DLD1 (cell line): ENCODE data around the gene NSUN7.

ENCODE experiments used
- in situ Hi-C: cut with HindIII; loops from 2 replicates; pipeline ENCODE4 v1.10.0; 2017; ENCODE audit warnings: low sequenced_read_pairs

NSUN7 gene

GRCh38 chr4:40736910-40737309 is 12.8 kb upstream of the NSUN7 start:
- in situ Hi-C loops = no loop called here

DNA sequence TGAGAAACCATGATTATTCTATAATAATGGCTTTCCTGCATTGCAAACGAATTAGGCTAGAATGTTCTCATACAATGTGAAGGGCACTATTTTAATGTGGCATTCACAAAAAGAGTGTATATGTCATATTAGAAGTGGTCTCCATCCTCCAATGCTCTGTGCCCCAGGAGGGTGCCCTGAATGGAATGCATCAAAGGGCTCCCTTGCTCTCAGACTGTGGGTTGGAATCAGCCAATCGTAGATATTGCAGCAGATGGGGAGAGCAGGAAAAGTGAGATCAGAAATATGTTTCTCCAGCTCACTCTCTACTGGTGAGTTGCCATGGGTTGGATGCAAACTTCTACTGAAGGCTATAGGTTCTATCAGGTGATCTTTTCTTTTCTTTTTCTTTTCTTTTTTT is 11.9 kb upstream of the NSUN7 start:
- in situ Hi-C loops = no loop called here

DNA sequence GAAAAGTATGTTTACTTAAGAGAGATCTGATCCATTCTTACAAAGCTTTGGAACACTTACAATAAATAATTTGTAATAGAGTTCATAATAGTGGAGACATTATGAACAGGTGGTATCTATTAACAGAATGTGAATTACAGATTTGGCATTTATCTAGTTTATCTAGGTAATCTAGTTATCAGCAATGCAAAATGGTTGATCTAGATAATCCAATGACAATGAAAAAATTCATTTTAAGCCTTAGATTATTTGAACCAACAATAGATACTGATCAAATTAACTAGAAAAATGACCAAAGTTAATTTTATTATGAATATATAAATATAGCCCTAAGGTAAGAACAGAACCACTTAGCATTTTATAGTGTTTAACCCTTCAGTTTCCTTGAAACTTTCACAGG is 10.4 kb upstream of the NSUN7 start:
- in situ Hi-C loops = no loop called here

DNA sequence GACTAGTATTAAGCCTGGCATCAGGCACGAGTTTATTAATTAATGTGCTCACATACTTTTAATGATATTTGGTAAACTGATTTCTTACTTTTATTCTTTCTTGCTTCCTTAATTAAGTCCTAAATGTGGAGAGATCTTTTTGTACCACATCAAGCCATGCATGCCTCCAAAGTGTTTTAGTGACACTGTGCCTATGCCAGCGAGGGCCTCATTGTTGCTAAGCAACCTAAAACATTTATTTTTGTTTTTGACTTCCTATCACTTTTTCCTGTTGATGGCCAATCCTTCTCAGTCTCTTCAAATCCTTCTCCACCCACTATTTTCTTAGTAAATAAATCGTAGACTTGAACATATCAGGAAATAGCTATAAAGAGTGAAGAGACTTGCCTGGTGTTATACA is 5.5 kb upstream of the NSUN7 start:
- in situ Hi-C loops = no loop called here

DNA sequence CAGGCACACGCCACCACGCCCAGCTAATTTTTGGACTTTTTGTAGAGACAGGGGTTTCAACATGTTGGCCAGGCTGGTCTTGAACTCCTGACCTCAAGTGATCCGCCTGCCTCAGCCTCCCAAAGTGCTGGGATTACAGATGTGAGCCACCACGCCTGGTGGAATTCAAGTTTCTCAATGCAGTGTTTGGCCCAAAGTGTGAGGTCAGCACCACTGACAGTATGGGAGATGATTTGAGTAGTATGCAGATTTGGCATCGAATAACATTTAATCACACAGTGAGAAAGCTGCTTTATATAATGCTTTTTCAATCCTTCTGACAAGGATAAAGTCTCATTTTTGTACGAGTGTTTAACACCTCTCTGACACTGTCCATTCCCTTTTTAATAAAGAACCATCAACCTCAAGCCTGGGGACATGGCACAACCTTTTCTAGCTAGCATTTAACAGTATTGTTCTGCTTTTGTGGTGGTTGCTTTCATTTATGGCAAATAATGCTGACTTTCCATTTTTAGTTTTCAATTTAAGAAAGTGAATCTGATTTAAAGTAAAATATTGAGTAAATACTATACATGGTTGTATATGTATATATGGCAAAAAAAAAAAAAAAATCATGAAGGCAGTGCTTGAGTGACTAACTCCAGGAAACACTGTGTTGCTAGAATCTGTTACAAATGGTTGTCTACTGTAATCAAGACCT is 4.3 kb upstream of the NSUN7 start:
- in situ Hi-C loops = no loop called here

DNA sequence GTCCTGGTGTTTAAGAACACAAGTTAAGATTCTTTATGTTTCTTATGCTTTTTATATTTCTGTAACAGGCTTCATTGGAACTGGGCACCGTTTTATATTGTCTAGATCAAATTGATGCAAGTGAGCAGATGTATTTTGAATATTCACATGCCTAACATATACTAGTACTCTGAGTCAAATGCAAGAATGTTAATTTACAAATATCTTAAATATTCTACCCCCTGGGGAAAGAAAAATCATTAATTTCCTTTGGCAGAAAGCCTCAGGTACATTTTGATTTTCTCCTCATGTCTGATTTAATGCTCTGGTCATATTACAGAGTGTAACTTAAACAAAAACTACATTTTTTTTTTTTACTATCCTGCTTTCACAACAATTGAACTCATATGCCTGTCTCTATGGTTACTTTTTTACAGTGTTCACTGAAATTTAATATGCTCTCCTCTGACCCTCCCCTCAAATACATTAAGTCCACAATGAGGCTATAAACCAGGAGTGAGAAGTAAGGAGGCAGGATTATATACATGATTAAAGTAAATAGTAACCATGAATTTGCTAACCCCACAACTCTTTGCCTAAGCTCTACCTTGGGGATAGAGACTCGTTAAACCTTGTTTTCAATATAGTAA is 2.4 kb upstream of the NSUN7 start:
- in situ Hi-C loops = no loop called here

DNA sequence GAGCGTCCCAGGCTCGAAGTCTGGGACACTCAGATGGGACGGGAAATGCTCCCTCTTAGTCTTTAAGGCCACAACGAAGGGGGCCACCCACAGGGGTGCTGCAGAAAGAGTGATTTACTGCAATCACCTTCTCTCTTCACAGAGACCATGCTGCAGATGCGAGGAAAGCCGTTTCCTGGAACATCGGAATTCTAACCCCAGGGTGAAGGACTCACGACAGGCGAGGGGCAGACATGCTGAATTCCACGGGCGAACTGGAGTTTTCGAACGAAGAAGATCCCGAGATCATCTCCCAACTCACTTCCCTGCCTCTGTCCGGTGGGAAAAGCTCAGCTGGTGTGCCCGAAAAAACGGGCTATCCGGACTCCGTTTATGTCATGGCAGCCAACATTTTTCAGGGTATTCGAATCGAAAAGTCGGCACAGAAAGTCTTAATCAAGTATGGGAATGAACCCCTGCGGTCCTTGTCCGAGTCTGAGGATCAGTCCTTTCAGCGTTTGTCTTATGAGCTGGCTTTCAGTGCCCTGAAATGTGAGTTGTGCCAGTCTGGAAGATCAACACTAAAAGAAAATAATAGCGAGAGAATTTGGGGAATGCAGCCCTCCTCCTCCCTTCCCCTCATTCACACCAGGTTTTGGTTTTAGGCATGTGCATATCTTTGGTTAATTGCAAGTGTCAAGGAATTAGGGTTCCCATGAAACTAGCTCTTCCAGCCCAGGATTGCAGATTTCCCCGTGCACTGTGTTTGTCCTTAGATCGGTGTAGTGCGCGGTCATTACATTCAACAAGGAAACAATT is 905 bp downstream of the NSUN7 start:
- in situ Hi-C loops = no loop called here

DNA sequence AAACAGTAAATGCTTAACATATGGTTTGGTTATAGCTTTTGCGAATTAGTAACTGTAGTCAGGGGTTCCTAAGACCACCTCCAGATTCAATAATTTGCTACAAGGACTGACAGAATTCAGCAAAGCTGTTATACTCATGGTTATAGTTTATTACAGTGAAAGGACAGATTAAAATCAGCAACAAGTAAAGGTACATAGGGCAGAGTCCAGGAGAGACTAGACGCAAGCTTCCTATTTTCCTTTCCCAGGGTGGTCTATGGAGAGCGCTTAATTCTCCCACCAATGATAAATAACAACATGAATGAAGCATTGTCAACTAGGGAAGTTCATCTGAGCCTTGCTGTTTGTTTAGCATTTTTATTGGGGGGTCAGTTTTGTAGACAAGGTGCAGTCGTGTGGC is 5.9 kb downstream of the NSUN7 start:
- in situ Hi-C loops = no loop called here

DNA sequence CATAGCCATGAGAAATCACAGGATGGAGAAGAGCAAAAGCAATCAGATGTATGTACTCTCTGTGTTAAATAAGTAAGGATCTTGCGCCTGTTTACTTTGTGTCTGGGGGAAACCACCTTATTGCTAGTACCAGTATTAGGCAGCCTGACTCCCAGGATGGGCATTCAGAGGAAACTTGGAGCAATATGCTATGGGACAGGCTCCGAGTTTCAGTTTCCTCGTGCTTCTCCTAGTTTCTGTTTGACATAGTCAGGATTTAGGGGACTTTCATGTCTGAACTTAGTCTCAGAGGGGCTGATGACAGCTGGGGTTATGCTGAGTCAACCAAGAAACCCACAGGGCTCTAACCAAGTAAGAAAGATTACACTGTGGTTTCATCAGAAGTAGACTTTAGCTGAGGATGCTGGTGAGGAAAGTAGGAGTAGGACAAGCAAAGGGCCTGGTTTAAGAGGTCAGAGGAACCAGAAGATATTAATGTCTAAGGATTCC is 13.5 kb downstream of the NSUN7 start:
- in situ Hi-C loops = no loop called here

GRCh38 chr4:40769266-40769665 is 19.5 kb downstream of the NSUN7 start:
- in situ Hi-C loops = no loop called here

DNA sequence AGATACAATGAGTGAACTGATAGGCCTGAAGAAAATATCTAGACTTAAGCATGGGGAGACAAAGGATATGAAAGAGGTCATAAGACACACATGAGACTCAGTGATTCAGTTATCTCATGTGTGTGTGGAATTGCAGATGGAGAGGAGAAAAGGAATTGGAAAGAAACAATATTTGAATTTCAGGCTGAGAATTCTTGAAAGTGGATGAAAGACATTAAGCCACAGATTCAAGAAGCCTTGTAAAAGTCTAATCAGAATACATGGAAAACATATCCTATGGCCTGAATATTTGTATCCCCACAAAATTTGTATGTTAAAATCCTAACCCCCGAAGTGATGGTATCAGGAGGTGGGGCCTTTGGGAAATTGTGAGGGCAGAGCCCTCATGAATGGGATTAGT is 28.3 kb downstream of the NSUN7 start:
- in situ Hi-C loops = no loop called here

GRCh38 chr4:40782876-40783275 is 33.1 kb downstream of the NSUN7 start:
- in situ Hi-C loops = no loop called here

GRCh38 chr4:40785727-40786126 is 36.0 kb downstream of the NSUN7 start:
- in situ Hi-C loops = no loop called here

GRCh38 chr4:40788331-40788730 is 38.6 kb downstream of the NSUN7 start:
- in situ Hi-C loops = no loop called here

DNA sequence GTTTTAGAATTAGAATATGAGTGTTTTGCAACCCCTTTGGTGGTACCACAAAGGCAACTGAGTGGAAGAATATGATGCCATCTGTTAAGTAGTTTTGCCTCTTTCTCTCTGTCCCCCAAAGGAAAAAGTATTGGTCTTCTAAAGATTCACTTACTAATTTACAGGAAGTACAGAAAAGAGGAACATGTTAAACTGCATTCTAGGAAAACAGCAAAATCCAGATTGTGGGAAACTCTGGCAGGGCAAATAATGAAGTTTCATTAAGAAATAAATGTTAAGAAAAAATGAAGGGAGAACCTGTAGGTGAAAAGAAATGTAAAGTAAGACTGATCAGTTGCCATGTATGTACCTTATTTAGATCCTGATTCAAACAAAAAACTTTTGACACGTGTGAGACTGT is 39.3 kb downstream of the NSUN7 start:
- in situ Hi-C loops = no loop called here

DNA sequence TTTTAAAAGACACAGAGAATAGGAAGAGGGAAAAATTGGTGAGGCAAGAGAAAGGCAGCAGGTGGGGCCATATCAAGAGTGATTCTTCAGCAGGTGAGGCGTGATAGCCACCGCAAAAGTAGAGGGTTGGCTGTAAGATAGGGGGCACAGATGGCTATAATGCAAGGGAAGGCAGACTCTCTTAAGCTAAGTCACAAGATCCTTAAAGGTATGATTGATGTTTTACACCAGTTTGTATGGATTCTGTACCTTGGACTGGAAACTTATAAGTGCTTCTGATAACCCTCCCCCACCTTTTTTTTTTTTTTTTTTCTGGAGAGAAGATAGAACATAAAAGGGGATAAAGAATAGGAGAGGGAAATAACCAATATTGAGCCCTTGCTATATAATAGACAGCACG is 40.0 kb downstream of the NSUN7 start:
- in situ Hi-C loops = no loop called here

- in situ Hi-C loops = no loop called here
Measured at GRCh38 chr4:40800064-40800463, 50.3 kb downstream of the NSUN7 start.

- in situ Hi-C loops = no loop called here
Measured at GRCh38 chr4:40804598-40804997, 54.8 kb downstream of the NSUN7 start.

DNA sequence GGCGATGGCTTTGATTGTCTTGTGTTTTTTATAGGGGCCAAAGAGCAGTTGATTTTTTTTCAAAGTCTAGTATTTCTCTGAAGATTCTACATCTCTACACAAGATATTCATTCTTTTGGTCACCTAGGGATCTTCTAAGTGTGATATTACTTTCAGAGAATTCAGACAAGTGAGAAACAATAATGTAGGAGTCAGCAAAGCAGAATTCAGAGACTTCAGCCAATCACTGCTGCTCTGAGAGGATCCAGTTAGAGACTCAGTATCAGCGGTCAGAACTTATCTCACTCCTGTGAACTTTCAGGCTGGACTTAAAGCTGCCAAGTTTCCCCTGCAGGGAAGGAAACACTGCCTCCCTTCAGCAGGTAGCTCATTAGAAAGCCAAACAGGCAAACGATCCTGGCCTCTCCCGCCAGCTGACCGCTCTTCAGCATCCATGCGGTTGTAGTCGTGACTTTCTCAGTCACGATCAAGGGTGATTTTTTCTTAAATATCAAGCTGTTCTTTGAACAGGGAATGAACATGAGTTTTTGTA is 59.2 kb downstream of the NSUN7 start:
- in situ Hi-C loops = no loop called here

DNA sequence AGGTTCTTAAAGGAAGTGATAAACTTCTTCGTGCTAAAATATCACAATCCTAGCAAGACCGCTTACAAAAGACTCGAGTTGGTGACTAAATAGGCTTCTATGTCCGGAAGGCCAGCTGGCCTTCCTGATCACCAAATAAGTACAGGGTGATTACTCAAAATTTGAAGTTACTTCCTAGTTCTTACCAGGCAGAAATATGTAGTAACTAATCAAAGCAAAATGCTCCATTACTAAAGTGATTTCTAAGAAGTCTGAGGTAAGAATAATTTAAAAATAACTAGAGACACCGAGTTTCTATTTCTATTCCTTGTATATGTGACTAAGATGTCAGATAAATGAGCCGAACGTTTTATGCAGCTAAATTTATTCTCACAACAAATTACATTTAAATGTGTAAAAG is 62.2 kb downstream of the NSUN7 start:
- in situ Hi-C loops = no loop called here

DNA sequence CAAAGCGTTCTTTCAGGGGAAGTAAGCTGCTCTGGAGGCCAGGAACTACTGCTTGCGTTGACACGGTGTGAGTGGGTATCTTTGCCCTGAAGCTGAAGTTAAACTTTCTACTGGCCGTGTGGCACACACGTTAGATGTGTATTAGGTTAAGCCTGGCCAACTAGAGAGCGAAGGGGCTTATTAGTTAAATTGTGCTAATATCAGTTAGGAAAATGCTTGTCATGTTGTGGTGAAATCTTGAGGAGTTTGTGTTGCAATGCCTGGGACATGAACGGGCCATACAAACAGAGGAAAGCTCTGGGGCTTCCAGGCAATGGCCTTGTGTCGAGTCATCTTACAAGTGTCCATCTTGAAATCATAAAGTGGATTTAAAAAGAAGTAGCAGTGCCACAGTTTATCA is 62.6 kb downstream of the NSUN7 start:
- in situ Hi-C loops = no loop called here

DNA sequence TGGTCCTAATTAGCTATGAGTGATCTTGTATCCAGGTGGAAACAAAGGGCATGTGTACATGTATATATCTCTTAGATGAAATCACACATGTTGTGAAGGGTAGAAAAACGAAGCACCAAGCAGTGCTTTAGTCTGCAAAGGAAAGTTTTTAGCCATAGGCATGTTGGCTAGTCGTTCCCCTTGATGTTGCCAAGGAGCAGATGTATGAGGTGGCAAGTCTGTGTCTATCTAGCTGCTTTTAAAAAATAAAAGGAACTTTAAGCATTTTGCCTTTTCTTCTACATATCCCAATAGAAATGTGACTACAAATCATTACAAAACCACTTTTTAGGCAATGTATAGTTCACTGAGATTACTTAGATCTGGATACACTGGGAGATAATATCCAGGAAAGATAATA is 63.1 kb downstream of the NSUN7 start:
- in situ Hi-C loops = no loop called here
